Lung (tissue), 13 donors: ENCODE results near the gene SH2D1A. TPM values are rescaled to one million over a fixed set of nuclear protein-coding genes. Genes with fewer than 3 reads are reported as not detected.

Experiments used
- ATAC-seq: fragments of 200-7000 bp; cut with Tn5 transposase; one replicate; pipeline ENCODE4 v1.9.1; 2020; ENCODE audit warnings: moderate number of reproducible peaks; ENCODE audit not compliant: insufficient read depth, low FRiP score
- DNase-seq, 3 donors: peaks; one replicate each; pipeline ENCODE4 v3.0.0-alpha.2; 2013 to 2017
- H3K27ac ChIP-seq, 2 donors: one replicate each; pipeline ENCODE4 v1.5.1; 2013; ENCODE audit warnings: mild to moderate bottlenecking in 2 of 2, moderate library complexity in 2 of 2, control low read depth in 1 of 2, inconsistent platforms in 1 of 2, low read depth in 1 of 2, low read length in 1 of 2
- H3K27me3 ChIP-seq, 3 donors: one replicate each; pipeline ENCODE4 v1.5.1; 2013; ENCODE audit warnings: low read length in 2 of 3; ENCODE audit not compliant: control insufficient read depth in 3 of 3, insufficient read depth in 3 of 3
- H3K36me3 ChIP-seq, 4 donors: one replicate each; pipeline ENCODE4 v1.5.1; 2013; ENCODE audit warnings: low read length in 4 of 4, mild to moderate bottlenecking in 1 of 4, moderate library complexity in 1 of 4; ENCODE audit not compliant: control insufficient read depth in 4 of 4, insufficient read depth in 4 of 4
- H3K4me1 ChIP-seq, 5 donors: one replicate each; pipeline ENCODE4 v1.5.1; 2013; ENCODE audit warnings: low read length in 5 of 5, mild to moderate bottlenecking in 2 of 5, moderate library complexity in 1 of 5; ENCODE audit not compliant: control insufficient read depth in 5 of 5, insufficient read depth in 5 of 5
- H3K4me3 ChIP-seq: one replicate; pipeline ENCODE4 v1.5.1; 2013; ENCODE audit warnings: mild to moderate bottlenecking, control low read depth, moderate library complexity
- H3K9ac ChIP-seq, 2 donors: one replicate each; pipeline ENCODE4 v1.5.1; 2013; ENCODE audit warnings: low read length in 2 of 2, control low read depth in 1 of 2; ENCODE audit not compliant: insufficient read depth in 1 of 2
- H3K9me3 ChIP-seq, 4 donors: one replicate each; pipeline ENCODE4 v1.5.1; 2013; ENCODE audit warnings: low read length in 3 of 4, mild to moderate bottlenecking in 1 of 4, moderate library complexity in 1 of 4; ENCODE audit not compliant: control insufficient read depth in 4 of 4, insufficient read depth in 3 of 4
- WGBS, 2 donors: extraction: QIAGEN DNeasy Blood & Tissue Kit; methylation state at CpG; one replicate each; pipeline ENCODE4 v1.1.7; 2013; 5-methylcytosine and 5-hydroxymethylcytosine counted together
- polyA plus RNA-seq, 2 donors: library from polyadenylated mRNA; stranded (reverse); fragments of 200-250 nt; gene quantifications; one replicate each; pipeline ENCODE4 v1.2.1, GENCODE V29; 2013
- small RNA-seq: library from RNA; depleted of rRNA; stranded (forward); fragments of <200 nt; gene quantifications from one replicate; pipeline ENCODE3, GENCODE V24; 2014; ENCODE audit warnings: low replicate concordance
- total RNA-seq, 2 donors: library from RNA; depleted of rRNA in 1 of 2; stranded (reverse); fragments of >200 nt in 1 of 2; gene quantifications; one replicate each; pipeline ENCODE4 v1.2.1, GENCODE V29; 2014 to 2021
- TF ChIP-seq, protein P1 (sequence below): IDR thresholded peaks from 2 replicates; pipeline ENCODE4 v1.5.1; 2012; ENCODE audit warnings: mild to moderate bottlenecking; ENCODE audit errors: control extremely low read depth, extremely low read depth
- donor health status: control.
- donor health status: control.
- donor health status: Bipolar disorder and iron deficiency.
- donor health status: healthy.
- donor health status: DM: yes; HTN: yes; CAD: no.

Gene SH2D1A
- total and polyA plus RNA-seq, 4 donors, result 0.46 to 2.3 (median 0.91) TPM

DNA sequence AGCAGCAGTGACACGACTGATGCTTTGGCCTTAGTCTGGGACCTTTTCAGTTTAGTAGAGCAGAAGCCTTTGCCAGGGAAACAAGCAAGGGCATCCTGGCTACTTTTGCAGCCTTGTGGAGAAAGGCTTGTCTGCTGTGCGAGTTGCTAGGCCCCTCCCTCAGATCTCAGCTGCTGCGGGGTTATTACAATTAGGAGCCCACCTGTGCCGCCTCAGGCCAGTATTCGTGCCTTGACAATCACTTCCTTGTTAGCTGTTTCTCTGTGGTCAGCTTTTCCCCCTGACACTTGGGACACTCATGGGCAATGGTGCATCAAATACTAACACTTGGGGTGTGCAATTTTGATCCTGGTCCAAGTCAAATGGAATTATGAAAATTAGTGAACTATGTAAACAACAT is 67.9 kb downstream of the SH2D1A start:
- Histone ChIP-seq H3K27ac (no peak overlapping the region), H3K9ac (no peak overlapping the region), H3K27me3 (peaks cover 0 to 3% (median under 1%) of the 10 kb centered on the region in 3 donors), H3K4me1 (no peaks in the 10 kb centered on the region), H3K9me3 (no peaks in the 10 kb centered on the region), H3K4me3 (no peak overlapping the region), H3K36me3 (no peaks in the 10 kb centered on the region)
- ATAC-seq, result no peak
- 66 to 84% methylated on average over 5 of the region's 5 CpGs for WGBS, 2 donors
- TF ChIP-seq, protein P1, sequence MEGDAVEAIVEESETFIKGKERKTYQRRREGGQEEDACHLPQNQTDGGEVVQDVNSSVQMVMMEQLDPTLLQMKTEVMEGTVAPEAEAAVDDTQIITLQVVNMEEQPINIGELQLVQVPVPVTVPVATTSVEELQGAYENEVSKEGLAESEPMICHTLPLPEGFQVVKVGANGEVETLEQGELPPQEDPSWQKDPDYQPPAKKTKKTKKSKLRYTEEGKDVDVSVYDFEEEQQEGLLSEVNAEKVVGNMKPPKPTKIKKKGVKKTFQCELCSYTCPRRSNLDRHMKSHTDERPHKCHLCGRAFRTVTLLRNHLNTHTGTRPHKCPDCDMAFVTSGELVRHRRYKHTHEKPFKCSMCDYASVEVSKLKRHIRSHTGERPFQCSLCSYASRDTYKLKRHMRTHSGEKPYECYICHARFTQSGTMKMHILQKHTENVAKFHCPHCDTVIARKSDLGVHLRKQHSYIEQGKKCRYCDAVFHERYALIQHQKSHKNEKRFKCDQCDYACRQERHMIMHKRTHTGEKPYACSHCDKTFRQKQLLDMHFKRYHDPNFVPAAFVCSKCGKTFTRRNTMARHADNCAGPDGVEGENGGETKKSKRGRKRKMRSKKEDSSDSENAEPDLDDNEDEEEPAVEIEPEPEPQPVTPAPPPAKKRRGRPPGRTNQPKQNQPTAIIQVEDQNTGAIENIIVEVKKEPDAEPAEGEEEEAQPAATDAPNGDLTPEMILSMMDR, result no peak
- no peak for DNase-seq

GRCh38 chrX:124415115-124415800 is 68.9 kb downstream of the SH2D1A start:
- no peaks in the 10 kb centered on the region for H3K4me1 ChIP-seq
- H3K27me3 ChIP-seq, result peaks cover 0 to 3% (median 2%) of the 10 kb centered on the region in 3 donors
- ATAC-seq, result no peak
- H3K27ac ChIP-seq, result no peak overlapping the region
- H3K4me3 ChIP-seq, result no peak overlapping the region
- TF ChIP-seq, protein P1, result no peak
- H3K9me3 ChIP-seq, result peaks cover 0 to under 1% (median 0%) of the 10 kb centered on the region in 4 donors
- DNase-seq, result no peak
- H3K36me3 ChIP-seq, result no peaks in the 10 kb centered on the region
- WGBS, 2 donors, result 74 to 75% methylated on average over 5 of the region's 5 CpGs
- no peak overlapping the region for H3K9ac ChIP-seq

DNA sequence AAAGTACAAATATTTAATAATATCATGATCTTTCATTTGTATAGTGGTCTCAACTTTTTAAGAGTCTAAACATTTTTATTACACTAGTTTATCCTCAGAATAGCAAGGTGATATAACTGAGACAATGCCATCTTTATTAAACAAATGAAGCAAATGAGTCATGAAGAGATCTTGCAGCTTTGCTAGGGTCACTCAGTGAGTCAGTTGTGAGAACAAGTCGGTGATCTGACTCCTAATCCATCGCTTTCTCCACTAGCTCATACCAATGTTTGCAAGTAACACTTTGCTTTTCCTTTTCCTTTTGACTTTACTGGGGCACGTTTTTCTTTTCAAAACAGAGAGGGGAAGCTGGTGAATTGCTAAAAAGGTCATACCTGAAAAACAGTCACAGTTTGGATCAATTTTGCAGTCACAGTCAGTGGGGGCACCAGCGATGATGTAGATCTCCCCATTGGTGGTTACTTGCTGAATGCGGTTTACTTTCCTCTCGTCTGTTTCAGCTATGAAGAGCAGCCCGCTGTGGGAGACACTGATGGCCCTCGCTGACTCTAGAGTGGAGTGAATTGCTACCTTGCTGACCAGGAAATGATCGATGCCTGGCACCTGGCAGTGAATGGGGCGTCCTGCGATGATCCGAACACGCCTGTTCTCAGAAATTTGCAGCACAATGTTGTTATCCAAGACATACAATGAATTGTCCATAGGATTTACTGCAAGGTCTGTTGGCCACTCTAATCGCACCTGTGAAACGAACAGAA is 75.7 kb downstream of the SH2D1A start:
- Histone ChIP-seq H3K9me3 (peaks cover 0 to 5% (median 0%) of the 10 kb centered on the region in 4 donors), H3K4me3 (no peak overlapping the region), H3K27me3 (peaks cover 0 to 2% (median 0%) of the 10 kb centered on the region in 3 donors), H3K27ac (no peak overlapping the region), H3K9ac (no peak overlapping the region), H3K36me3 (no peaks in the 10 kb centered on the region), H3K4me1 (peaks cover 0 to 2% (median 0%) of the 10 kb centered on the region in 5 donors)
- 79 to 92% methylated on average over 15 of the region's 15 CpGs for WGBS, 2 donors
- ATAC-seq (no peak), DNase-seq (no peak)
- TF ChIP-seq, protein P1, result no peak

Small RNA genes within 50 kb of the gene (small RNA-seq; reads per million reads assigned to genes)
- gene AL022718.1, result 0.17 reads per million

Other genes with a start within 250 kb of the SH2D1A start
- not detected for gene TEX13D, start 13.9 kb upstream of the SH2D1A start, total RNA-seq
- under 1 TPM in 1 of 2 donors, not detected in 1; 0.04 TPM for gene TEX13D, start 13.9 kb upstream of the SH2D1A start, polyA plus RNA-seq